Left lung (tissue), 10 donors: ENCODE results near the gene ERBB4. TPM values are rescaled to one million over a fixed set of nuclear protein-coding genes. Genes with fewer than 3 reads are reported as not detected.

Experiments
- ATAC-seq: fragments of 200-7000 bp; cut with Tn5 transposase; one replicate; pipeline ENCODE4 v1.9.1; 2020; ENCODE audit warnings: moderate library complexity
- DNase-seq, 4 donors: peaks; one replicate each; pipeline ENCODE4 v3.0.0-alpha.2; 2013 to 2020
- H3K27ac ChIP-seq, 2 donors: fragments of 200-600 bp; sonication (generic) in 1 of 2; one replicate each; pipeline versions ENCODE4 v1.5.0 to v1.8.0; 2020 to 2021
- H3K27me3 ChIP-seq, 2 donors: fragments of 200-600 bp; sonication (generic) in 1 of 2; one replicate each; pipeline versions ENCODE4 v1.5.0 to v1.8.0; 2020 to 2021
- H3K36me3 ChIP-seq, 2 donors: fragments of 200-600 bp; sonication (generic) in 1 of 2; one replicate each; pipeline versions ENCODE4 v1.5.0 to v1.8.0; 2020 to 2021
- H3K4me1 ChIP-seq, 2 donors: fragments of 200-600 bp; one replicate each; pipeline ENCODE4 v1.8.0; 2021
- H3K4me3 ChIP-seq, 2 donors: fragments of 200-600 bp; sonication (generic) in 1 of 2; one replicate each; pipeline versions ENCODE4 v1.5.0 to v1.8.0; 2020 to 2021; ENCODE audit warnings: mild to moderate bottlenecking in 1 of 2
- H3K9me3 ChIP-seq, 2 donors: fragments of 200-600 bp; sonication (generic) in 1 of 2; one replicate each; pipeline versions ENCODE4 v1.5.0 to v1.8.0; 2020 to 2021
- intact Hi-C, 2 donors: fragments of 100-400 bp; cut with DNase I; formaldehyde crosslinking; loops; one replicate each; pipeline versions ENCODE4 v1.11.2 to v1.14.2; 2022
- polyA plus RNA-seq, 6 donors: library from polyadenylated mRNA; unstranded; fragments of 120-200 nt; gene quantifications; one replicate each; pipeline ENCODE4 v1.2.1, GENCODE V29; 2013; ENCODE audit not compliant: insufficient read length in 6 of 6
- total RNA-seq, 2 donors: library from RNA; stranded (reverse); fragmentation: NEBNext Ultra II Directional; extraction: Animal tissue kit (Norgen Biotek cat#: 25700); gene quantifications; one replicate each; pipeline ENCODE4 v1.2.1, GENCODE V29; 2021
- TF ChIP-seq, protein P1 (sequence below), 2 donors: fragments of 200-600 bp; sonication (generic) in 1 of 2; IDR thresholded peaks; one replicate each; pipeline versions ENCODE4 v1.5.0 to v1.8.0; 2021; ENCODE audit warnings: antibody characterized with exemption in 2 of 2
- donor health status: DM: no; HTN: yes; CAD: no.
- donor health status: DM: no; HTN: no; CAD: no.

ERBB4 gene
- total and polyA plus RNA-seq, 8 donors: 0.89 to 16.0 (median 1.4) TPM

DNA sequence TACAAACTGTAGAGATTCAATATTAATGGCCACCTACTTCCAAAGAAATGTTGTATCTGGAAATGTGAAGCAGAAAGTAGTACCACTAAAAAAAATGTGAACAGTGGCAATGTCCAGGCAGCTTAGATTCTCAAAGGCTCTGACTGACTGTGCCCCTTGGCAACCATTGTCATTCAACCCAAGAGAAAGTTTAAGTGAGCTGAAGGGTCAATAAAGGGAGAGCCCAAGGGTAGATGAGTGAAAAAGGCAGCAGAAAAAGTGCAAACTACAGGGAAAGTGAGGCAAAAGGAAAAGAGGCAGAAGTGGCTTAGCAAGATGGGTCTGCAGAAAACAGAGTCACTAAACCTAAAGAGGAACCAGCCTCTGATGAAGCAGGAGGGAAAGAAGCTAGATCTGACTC is 1179.3 kb downstream of the ERBB4 start:
- DNase-seq: no peak
- no peaks in the 10 kb centered on the region for H3K9me3 ChIP-seq

DNA sequence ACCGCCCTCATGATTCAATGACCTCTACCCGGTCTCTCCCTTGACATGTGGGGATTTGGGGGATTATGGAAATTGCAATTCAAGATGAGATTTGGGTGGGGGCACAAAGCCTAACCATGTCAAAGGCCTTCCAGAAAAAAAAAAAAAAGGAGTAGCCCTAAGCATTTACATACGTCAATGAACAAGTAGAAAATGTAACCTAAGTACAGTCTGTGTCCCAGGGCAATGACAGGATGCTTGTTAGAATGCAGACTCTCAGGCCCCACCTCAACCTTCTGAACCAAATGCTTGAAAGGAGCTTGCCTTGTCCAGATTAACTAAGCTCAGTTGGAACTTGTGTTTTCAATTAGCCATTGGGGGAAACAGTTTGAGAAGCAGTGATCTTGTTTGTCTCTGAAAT is 1180.1 kb downstream of the ERBB4 start:
- no peaks in the 10 kb centered on the region for H3K27me3 ChIP-seq
- DNase-seq (no peak), ATAC-seq (no peak)
- no peaks in the 10 kb centered on the region for H3K9me3 ChIP-seq
- no peaks in the 10 kb centered on the region for H3K4me1 ChIP-seq
- TF ChIP-seq, protein P1, sequence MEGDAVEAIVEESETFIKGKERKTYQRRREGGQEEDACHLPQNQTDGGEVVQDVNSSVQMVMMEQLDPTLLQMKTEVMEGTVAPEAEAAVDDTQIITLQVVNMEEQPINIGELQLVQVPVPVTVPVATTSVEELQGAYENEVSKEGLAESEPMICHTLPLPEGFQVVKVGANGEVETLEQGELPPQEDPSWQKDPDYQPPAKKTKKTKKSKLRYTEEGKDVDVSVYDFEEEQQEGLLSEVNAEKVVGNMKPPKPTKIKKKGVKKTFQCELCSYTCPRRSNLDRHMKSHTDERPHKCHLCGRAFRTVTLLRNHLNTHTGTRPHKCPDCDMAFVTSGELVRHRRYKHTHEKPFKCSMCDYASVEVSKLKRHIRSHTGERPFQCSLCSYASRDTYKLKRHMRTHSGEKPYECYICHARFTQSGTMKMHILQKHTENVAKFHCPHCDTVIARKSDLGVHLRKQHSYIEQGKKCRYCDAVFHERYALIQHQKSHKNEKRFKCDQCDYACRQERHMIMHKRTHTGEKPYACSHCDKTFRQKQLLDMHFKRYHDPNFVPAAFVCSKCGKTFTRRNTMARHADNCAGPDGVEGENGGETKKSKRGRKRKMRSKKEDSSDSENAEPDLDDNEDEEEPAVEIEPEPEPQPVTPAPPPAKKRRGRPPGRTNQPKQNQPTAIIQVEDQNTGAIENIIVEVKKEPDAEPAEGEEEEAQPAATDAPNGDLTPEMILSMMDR (IDR thresholded peaks at IDR 0.05): no peak
- H3K27ac ChIP-seq: no peak overlapping the region
- intact Hi-C loops: no loop called here
- no peaks in the 10 kb centered on the region for H3K36me3 ChIP-seq
- no peak overlapping the region for H3K4me3 ChIP-seq

More for the DNA sequence above, 1179.3 kb downstream of the ERBB4 start:
- intact Hi-C loops: no loop called here
- Histone ChIP-seq H3K4me3 (no peak overlapping the region), H3K36me3 (no peaks in the 10 kb centered on the region), H3K27ac (no peak overlapping the region), H3K27me3 (no peaks in the 10 kb centered on the region), H3K4me1 (no peaks in the 10 kb centered on the region)
- TF ChIP-seq, protein P1 (IDR thresholded peaks at IDR 0.05): no peak
- no peak for ATAC-seq

DNA sequence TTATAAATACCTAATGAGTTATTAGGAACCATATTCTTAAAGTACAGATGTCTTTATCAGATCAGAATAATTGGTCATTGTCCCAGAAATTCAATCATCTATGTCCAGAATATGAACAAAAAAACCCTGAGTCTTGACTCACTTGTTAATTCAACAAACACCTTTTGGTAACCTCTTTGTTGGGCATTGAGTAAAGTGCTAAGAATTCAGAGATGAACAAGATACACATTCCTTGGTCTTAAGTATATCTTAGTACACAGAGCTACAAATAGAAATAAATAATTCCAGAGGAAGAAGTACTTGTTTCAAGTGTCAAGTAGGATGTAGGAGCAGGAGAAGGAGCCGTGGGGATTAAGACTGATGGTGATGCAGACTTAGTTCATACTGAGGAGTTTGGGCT is 1184.1 kb downstream of the ERBB4 start:
- Histone ChIP-seq H3K27me3 (no peaks in the 10 kb centered on the region), H3K36me3 (no peaks in the 10 kb centered on the region), H3K27ac (no peak overlapping the region), H3K4me3 (no peak overlapping the region), H3K4me1 (no peaks in the 10 kb centered on the region), H3K9me3 (no peaks in the 10 kb centered on the region)
- DNase-seq (no peak), ATAC-seq (no peak)
- intact Hi-C loops: no loop called here
- TF ChIP-seq, protein P1 (IDR thresholded peaks at IDR 0.05): no peak

- Histone ChIP-seq H3K4me3 (no peak overlapping the region), H3K27ac (no peak overlapping the region), H3K36me3 (no peaks in the 10 kb centered on the region), H3K9me3 (no peaks in the 10 kb centered on the region), H3K4me1 (no peaks in the 10 kb centered on the region), H3K27me3 (no peaks in the 10 kb centered on the region)
- TF ChIP-seq, protein P1 (IDR thresholded peaks at IDR 0.05): no peak
- DNase-seq: no peak
- ATAC-seq: no peak
- intact Hi-C loops: no loop called here
These were observed 1186.6 kb downstream of the ERBB4 start for GRCh38 chr2:211351987-211352386.

GRCh38 chr2:211349031-211349430 is 1189.6 kb downstream of the ERBB4 start:
- Histone ChIP-seq H3K36me3 (no peaks in the 10 kb centered on the region), H3K9me3 (no peaks in the 10 kb centered on the region), H3K4me3 (no peak overlapping the region), H3K4me1 (no peaks in the 10 kb centered on the region), H3K27ac (no peak overlapping the region), H3K27me3 (no peaks in the 10 kb centered on the region)
- intact Hi-C loops: no loop called here
- DNase-seq (no peak), ATAC-seq (no peak)
- TF ChIP-seq, protein P1 (IDR thresholded peaks at IDR 0.05): no peak
